ENCODE measurements around the gene PAK5.

The PAK5 gene

GRCh38 chr20:9583151-9583550, 255.7 kb downstream of the PAK5 start:
- Mint-ChIP-seq H3K27me3 (ENCODE audit: low read depth) (no peaks in the 10 kb centered on the region), H3K4me1 (ENCODE audit: low read depth) (no peaks in the 10 kb centered on the region), H3K27ac (no peak overlapping the region), H3K9me3 (no peaks in the 10 kb centered on the region), H3K36me3 (ENCODE audit: low read depth) (no peaks in the 10 kb centered on the region), H3K4me3 (no peak overlapping the region)
- DNase-seq (ENCODE audit: low spot score) = no peak

GRCh38 chr20:9582137-9582536, 256.7 kb downstream of the PAK5 start:
- Mint-ChIP-seq H3K27ac (no peak overlapping the region), H3K36me3 (ENCODE audit: low read depth) (no peaks in the 10 kb centered on the region), H3K9me3 (no peaks in the 10 kb centered on the region), H3K4me3 (no peak overlapping the region), H3K4me1 (ENCODE audit: low read depth) (no peaks in the 10 kb centered on the region), H3K27me3 (ENCODE audit: low read depth) (no peaks in the 10 kb centered on the region)
- no peak for DNase-seq (ENCODE audit: low spot score)

GRCh38 chr20:9581509-9581908, 257.4 kb downstream of the PAK5 start:
- H3K27me3 Mint-ChIP-seq (ENCODE audit: low read depth) = no peaks in the 10 kb centered on the region
- no peaks in the 10 kb centered on the region for H3K36me3 Mint-ChIP-seq (ENCODE audit: low read depth)
- H3K4me3 Mint-ChIP-seq = no peak overlapping the region
- no peak overlapping the region for H3K27ac Mint-ChIP-seq
- no peaks in the 10 kb centered on the region for H3K4me1 Mint-ChIP-seq (ENCODE audit: low read depth)
- DNase-seq (ENCODE audit: low spot score) = no peak
- H3K9me3 Mint-ChIP-seq = no peaks in the 10 kb centered on the region

GRCh38 chr20:9578594-9578993, 260.3 kb downstream of the PAK5 start:
- Mint-ChIP-seq H3K36me3 (ENCODE audit: low read depth) (no peaks in the 10 kb centered on the region), H3K4me1 (ENCODE audit: low read depth) (no peaks in the 10 kb centered on the region), H3K9me3 (no peaks in the 10 kb centered on the region), H3K27me3 (ENCODE audit: low read depth) (no peaks in the 10 kb centered on the region), H3K27ac (no peak overlapping the region), H3K4me3 (no peak overlapping the region)
- no peak for DNase-seq (ENCODE audit: low spot score)

- H3K27ac Mint-ChIP-seq = no peak overlapping the region
- no peaks in the 10 kb centered on the region for H3K4me1 Mint-ChIP-seq (ENCODE audit: low read depth)
- no peak for DNase-seq (ENCODE audit: low spot score)
- no peaks in the 10 kb centered on the region for H3K27me3 Mint-ChIP-seq (ENCODE audit: low read depth)
- no peaks in the 10 kb centered on the region for H3K36me3 Mint-ChIP-seq (ENCODE audit: low read depth)
- H3K4me3 Mint-ChIP-seq = no peak overlapping the region
- no peaks in the 10 kb centered on the region for H3K9me3 Mint-ChIP-seq
Measured at GRCh38 chr20:9577397-9577796, 261.5 kb downstream of the PAK5 start.

- H3K4me1 Mint-ChIP-seq (ENCODE audit: low read depth) = no peaks in the 10 kb centered on the region
- no peak for DNase-seq (ENCODE audit: low spot score)
- no peak overlapping the region for H3K4me3 Mint-ChIP-seq
- H3K27ac Mint-ChIP-seq = no peak overlapping the region
- H3K9me3 Mint-ChIP-seq = no peaks in the 10 kb centered on the region
- H3K27me3 Mint-ChIP-seq (ENCODE audit: low read depth) = no peaks in the 10 kb centered on the region
- no peaks in the 10 kb centered on the region for H3K36me3 Mint-ChIP-seq (ENCODE audit: low read depth)
Measured at GRCh38 chr20:9576695-9577094, 262.2 kb downstream of the PAK5 start.

- H3K36me3 Mint-ChIP-seq (ENCODE audit: low read depth) = no peaks in the 10 kb centered on the region
Measured at GRCh38 chr20:9575836-9576235, 263.0 kb downstream of the PAK5 start.

GRCh38 chr20:9574776-9575175, 264.1 kb downstream of the PAK5 start:
- no peaks in the 10 kb centered on the region for H3K27me3 Mint-ChIP-seq (ENCODE audit: low read depth)
- no peaks in the 10 kb centered on the region for H3K9me3 Mint-ChIP-seq
- no peaks in the 10 kb centered on the region for H3K4me1 Mint-ChIP-seq (ENCODE audit: low read depth)
- H3K27ac Mint-ChIP-seq = no peak overlapping the region
- H3K4me3 Mint-ChIP-seq = no peak overlapping the region
- H3K36me3 Mint-ChIP-seq (ENCODE audit: low read depth) = no peaks in the 10 kb centered on the region
- no peak for DNase-seq (ENCODE audit: low spot score)

More at GRCh38 chr20:9575836-9576235, 263.0 kb downstream of the PAK5 start:
- Mint-ChIP-seq H3K9me3 (no peaks in the 10 kb centered on the region), H3K4me3 (no peak overlapping the region), H3K27me3 (ENCODE audit: low read depth) (no peaks in the 10 kb centered on the region), H3K27ac (no peak overlapping the region), H3K4me1 (ENCODE audit: low read depth) (no peaks in the 10 kb centered on the region)
- no peak for DNase-seq (ENCODE audit: low spot score)

GRCh38 chr20:9574181-9574580, 264.7 kb downstream of the PAK5 start:
- Mint-ChIP-seq H3K27me3 (ENCODE audit: low read depth) (no peaks in the 10 kb centered on the region), H3K36me3 (ENCODE audit: low read depth) (no peaks in the 10 kb centered on the region), H3K9me3 (no peaks in the 10 kb centered on the region), H3K4me1 (ENCODE audit: low read depth) (no peaks in the 10 kb centered on the region), H3K4me3 (no peak overlapping the region), H3K27ac (no peak overlapping the region)
- DNase-seq (ENCODE audit: low spot score) = no peak

GRCh38 chr20:9573335-9574151, 265.3 kb downstream of the PAK5 start:
- Mint-ChIP-seq H3K4me3 (no peak overlapping the region), H3K9me3 (no peaks in the 10 kb centered on the region), H3K4me1 (ENCODE audit: low read depth) (no peaks in the 10 kb centered on the region), H3K27ac (no peak overlapping the region), H3K27me3 (ENCODE audit: low read depth) (no peaks in the 10 kb centered on the region), H3K36me3 (ENCODE audit: low read depth) (no peaks in the 10 kb centered on the region)
- no peak for DNase-seq (ENCODE audit: low spot score)

- Mint-ChIP-seq H3K9me3 (no peaks in the 10 kb centered on the region), H3K4me3 (no peak overlapping the region), H3K36me3 (ENCODE audit: low read depth) (no peaks in the 10 kb centered on the region), H3K27ac (no peak overlapping the region), H3K4me1 (ENCODE audit: low read depth) (no peaks in the 10 kb centered on the region), H3K27me3 (ENCODE audit: low read depth) (no peaks in the 10 kb centered on the region)
- DNase-seq (ENCODE audit: low spot score) = no peak
Measured at GRCh38 chr20:9572670-9573069, 266.2 kb downstream of the PAK5 start.

- H3K36me3 Mint-ChIP-seq (ENCODE audit: low read depth) = no peaks in the 10 kb centered on the region
- H3K4me3 Mint-ChIP-seq = no peak overlapping the region
- H3K27ac Mint-ChIP-seq = no peak overlapping the region
- no peaks in the 10 kb centered on the region for H3K9me3 Mint-ChIP-seq
- no peaks in the 10 kb centered on the region for H3K27me3 Mint-ChIP-seq (ENCODE audit: low read depth)
- no peak for DNase-seq (ENCODE audit: low spot score)
- H3K4me1 Mint-ChIP-seq (ENCODE audit: low read depth) = no peaks in the 10 kb centered on the region
Measured at GRCh38 chr20:9571783-9572182, 267.1 kb downstream of the PAK5 start.

- no peaks in the 10 kb centered on the region for H3K27me3 Mint-ChIP-seq (ENCODE audit: low read depth)
- no peaks in the 10 kb centered on the region for H3K4me1 Mint-ChIP-seq (ENCODE audit: low read depth)
- no peak for DNase-seq (ENCODE audit: low spot score)
- H3K9me3 Mint-ChIP-seq = no peaks in the 10 kb centered on the region
- no peaks in the 10 kb centered on the region for H3K36me3 Mint-ChIP-seq (ENCODE audit: low read depth)
- no peak overlapping the region for H3K4me3 Mint-ChIP-seq
- no peak overlapping the region for H3K27ac Mint-ChIP-seq
Measured at GRCh38 chr20:9570612-9571011, 268.3 kb downstream of the PAK5 start.

- no peak for DNase-seq (ENCODE audit: low spot score)
- H3K4me3 Mint-ChIP-seq = no peak overlapping the region
- no peaks in the 10 kb centered on the region for H3K27me3 Mint-ChIP-seq (ENCODE audit: low read depth)
- H3K9me3 Mint-ChIP-seq = no peaks in the 10 kb centered on the region
- H3K4me1 Mint-ChIP-seq (ENCODE audit: low read depth) = no peaks in the 10 kb centered on the region
- H3K36me3 Mint-ChIP-seq (ENCODE audit: low read depth) = no peaks in the 10 kb centered on the region
- no peak overlapping the region for H3K27ac Mint-ChIP-seq
Measured at GRCh38 chr20:9566977-9567376, 271.9 kb downstream of the PAK5 start.
